HG03135 (cell line): ENCODE data around the gene GLT8D2.
"Not testable (repeated sequence)": the region's sequence is repeated elsewhere in the genome, so short reads cannot be mapped to it uniquely, and the experiment has no call there.

Experiments used
- ATAC-seq: cut with Tn5 transposase; IDR thresholded peaks from one replicate; pipeline ENCODE4 v1.9.1; 2021; ENCODE audit warnings: mild to moderate bottlenecking, moderate library complexity; ENCODE audit not compliant: unreplicated experiment

GLT8D2 gene

GRCh38 chr12:104054681-104055346, 4.8 kb upstream of the GLT8D2 start:
- ATAC-seq, result no peak

GRCh38 chr12:104050436-104050835, 449 bp upstream of the GLT8D2 start:
- ATAC-seq, result no peak

- ATAC-seq, result no peak
Measured at GRCh38 chr12:104049278-104049902, 597 bp downstream of the GLT8D2 start.

GRCh38 chr12:104048811-104049210, 1.2 kb downstream of the GLT8D2 start:
- no peak for ATAC-seq

GRCh38 chr12:104048162-104048561, 1.8 kb downstream of the GLT8D2 start:
- no peak for ATAC-seq

GRCh38 chr12:104046306-104046705, 3.7 kb downstream of the GLT8D2 start:
- no peak for ATAC-seq

- no peak for ATAC-seq
Measured at GRCh38 chr12:104044158-104044557, 5.8 kb downstream of the GLT8D2 start.

- no peak for ATAC-seq
Measured at GRCh38 chr12:104042580-104042979, 7.4 kb downstream of the GLT8D2 start.

- ATAC-seq, result not testable (repeated sequence)
Measured at GRCh38 chr12:104039769-104040168, 10.2 kb downstream of the GLT8D2 start.

GRCh38 chr12:104036143-104036542, 13.8 kb downstream of the GLT8D2 start:
- not testable (repeated sequence) for ATAC-seq

GRCh38 chr12:104030596-104030995, 19.4 kb downstream of the GLT8D2 start:
- ATAC-seq, result not testable (repeated sequence)

GRCh38 chr12:104026841-104027599, 23.0 kb downstream of the GLT8D2 start:
- ATAC-seq, result no peak

- no peak for ATAC-seq
Measured at GRCh38 chr12:104025771-104026170, 24.2 kb downstream of the GLT8D2 start.

GRCh38 chr12:104024348-104024747, 25.6 kb downstream of the GLT8D2 start:
- no peak for ATAC-seq

- ATAC-seq, result no peak
Measured at GRCh38 chr12:104023710-104024109, 26.3 kb downstream of the GLT8D2 start.

- ATAC-seq, result no peak
Measured at GRCh38 chr12:104022786-104023185, 27.2 kb downstream of the GLT8D2 start.

GRCh38 chr12:104021862-104022261, 28.1 kb downstream of the GLT8D2 start:
- not testable (repeated sequence) for ATAC-seq

- ATAC-seq, result no peak
Measured at GRCh38 chr12:104012331-104012730, 37.7 kb downstream of the GLT8D2 start.

GRCh38 chr12:104011253-104011652, 38.7 kb downstream of the GLT8D2 start:
- no peak for ATAC-seq

- ATAC-seq, result no peak
Measured at GRCh38 chr12:104010606-104011169, 39.3 kb downstream of the GLT8D2 start.

- ATAC-seq, result no peak
Measured at GRCh38 chr12:104010121-104010520, 39.9 kb downstream of the GLT8D2 start.

GRCh38 chr12:104006929-104007328, 43.1 kb downstream of the GLT8D2 start:
- ATAC-seq, result no peak
